HEK293 (cell line): Measurements from ENCODE around the gene ATP5F1B.

Source experiments
- CTCF ChIA-PET: fragments of 350-600 bp; formaldehyde crosslinking; extraction: SDS; loops from one replicate; lab custom pipeline; 2021; ENCODE audit warnings: antibody characterized with exemption; lab: Yijun Ruan, JAX
- POLR2A ChIA-PET: fragments of 300-600 bp; formaldehyde crosslinking; extraction: SDS; loops from one replicate; lab custom pipeline; 2020; ENCODE audit warnings: antibody characterized with exemption, inconsistent platforms; lab: Yijun Ruan, JAX
- H3K27ac ChIP-seq: fragments of 200-500 bp; sonication (Bioruptor generic); 2 replicates; pipeline ENCODE4 v1.5.1; 2014; ENCODE audit warnings: low read depth, low read length, control low read depth, inconsistent platforms; ENCODE audit errors: extremely low read depth
- H3K36me3 ChIP-seq, 2 experiments: fragments of 200-500 bp in 1 of 2; sonication (Bioruptor generic) in 1 of 2; 1 replicate in 1 of 2; 2 replicates in 1 of 2; pipeline ENCODE4 v1.5.1; 2014 to 2017; ENCODE audit warnings: inconsistent platforms in 2 of 2, low read length in 2 of 2; ENCODE audit not compliant: control insufficient read depth in 2 of 2, insufficient read depth in 1 of 2
- H3K4me1 ChIP-seq: fragments of 200-500 bp; sonication (Bioruptor generic); 2 replicates; pipeline ENCODE4 v1.5.1; 2014; ENCODE audit warnings: mild to moderate bottlenecking, low read length, inconsistent platforms; ENCODE audit not compliant: control insufficient read depth, insufficient read depth
- H3K4me3 ChIP-seq: 2 replicates; pipeline ENCODE4 v1.5.1; 2011; ENCODE audit warnings: low read depth, mild to moderate bottlenecking, control low read depth, low read length, moderate library complexity
- H3K9me3 ChIP-seq: fragments of 200-500 bp; sonication (Bioruptor generic); 2 replicates; pipeline ENCODE4 v1.5.1; 2014; ENCODE audit warnings: low read depth, low read length, inconsistent platforms; ENCODE audit not compliant: control insufficient read depth, insufficient read depth
- ZNF140 ChIP-seq: fragments of 450-650 bp; formaldehyde crosslinking; IDR thresholded peaks from 2 replicates; pipeline ENCODE4 v1.5.1; 2016; ENCODE audit warnings: missing biosample characterization, missing genetic modification characterization
- ZNF2 ChIP-seq: fragments of 450-650 bp; formaldehyde crosslinking; IDR thresholded peaks from 2 replicates; pipeline ENCODE4 v1.5.1; 2016; ENCODE audit warnings: missing biosample characterization, missing genetic modification characterization
- ZNF292 ChIP-seq: fragments of 450-650 bp; formaldehyde crosslinking; IDR thresholded peaks from 2 replicates; pipeline ENCODE4 v1.5.1; 2016; ENCODE audit warnings: low read depth, missing biosample characterization, missing genetic modification characterization, borderline replicate concordance
- ZNF366 ChIP-seq: fragments of 450-650 bp; formaldehyde crosslinking; conservative IDR thresholded peaks from 2 replicates; pipeline ENCODE4 v1.5.1; 2016; ENCODE audit warnings: missing biosample characterization, missing genetic modification characterization
- ZNF610 ChIP-seq: fragments of 450-650 bp; formaldehyde crosslinking; IDR thresholded peaks from 2 replicates; pipeline ENCODE4 v1.5.1; 2016; ENCODE audit warnings: missing biosample characterization, missing genetic modification characterization, borderline replicate concordance
- TF ChIP-seq, protein P1 (sequence below): fragments of 450-650 bp; formaldehyde crosslinking; IDR thresholded peaks from 2 replicates; pipeline ENCODE4 v1.5.1; 2016; ENCODE audit warnings: missing biosample characterization, missing genetic modification characterization
- TF ChIP-seq, protein P2 (sequence below): fragments of 450-650 bp; formaldehyde crosslinking; IDR thresholded peaks from 2 replicates; pipeline ENCODE4 v1.5.1; 2016; ENCODE audit warnings: missing biosample characterization, missing genetic modification characterization, low read depth

The ATP5F1B gene

DNA sequence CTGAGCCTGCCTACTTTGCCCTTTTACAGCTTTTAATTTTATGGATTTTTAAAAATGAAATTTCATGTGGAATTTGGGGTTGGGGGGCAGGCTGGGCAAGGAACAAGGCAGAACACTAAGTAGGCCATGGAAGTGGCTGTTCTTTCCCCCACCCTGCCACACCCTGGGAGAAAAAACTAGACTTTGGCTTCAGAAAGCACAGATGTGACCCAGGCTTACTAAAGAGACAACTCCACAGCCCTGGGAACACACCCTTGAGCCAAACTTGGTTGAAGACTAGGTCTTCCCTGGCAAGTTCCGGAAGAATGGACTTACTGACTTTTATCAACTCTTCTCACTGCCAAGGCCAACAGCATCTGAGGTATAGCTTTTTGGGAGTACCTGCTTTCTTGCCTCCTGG, 56.0 kb downstream of the ATP5F1B start:
- ChIA-PET POLR2A (no interaction called here), CTCF (interaction anchor here (0.6 to 12.5 kb wide), 16 partner anchors 10 to 126 kb away, joined by 3 to 139 read pairs (median 3); partner anchors contain the start of gene RBMS2)
- H3K27ac ChIP-seq: no peak overlapping the region
- no peak for TF ChIP-seq ZNF292 (tag by site-specific recombination)
- no peak for TF ChIP-seq ZNF2
- TF ChIP-seq, protein P1, sequence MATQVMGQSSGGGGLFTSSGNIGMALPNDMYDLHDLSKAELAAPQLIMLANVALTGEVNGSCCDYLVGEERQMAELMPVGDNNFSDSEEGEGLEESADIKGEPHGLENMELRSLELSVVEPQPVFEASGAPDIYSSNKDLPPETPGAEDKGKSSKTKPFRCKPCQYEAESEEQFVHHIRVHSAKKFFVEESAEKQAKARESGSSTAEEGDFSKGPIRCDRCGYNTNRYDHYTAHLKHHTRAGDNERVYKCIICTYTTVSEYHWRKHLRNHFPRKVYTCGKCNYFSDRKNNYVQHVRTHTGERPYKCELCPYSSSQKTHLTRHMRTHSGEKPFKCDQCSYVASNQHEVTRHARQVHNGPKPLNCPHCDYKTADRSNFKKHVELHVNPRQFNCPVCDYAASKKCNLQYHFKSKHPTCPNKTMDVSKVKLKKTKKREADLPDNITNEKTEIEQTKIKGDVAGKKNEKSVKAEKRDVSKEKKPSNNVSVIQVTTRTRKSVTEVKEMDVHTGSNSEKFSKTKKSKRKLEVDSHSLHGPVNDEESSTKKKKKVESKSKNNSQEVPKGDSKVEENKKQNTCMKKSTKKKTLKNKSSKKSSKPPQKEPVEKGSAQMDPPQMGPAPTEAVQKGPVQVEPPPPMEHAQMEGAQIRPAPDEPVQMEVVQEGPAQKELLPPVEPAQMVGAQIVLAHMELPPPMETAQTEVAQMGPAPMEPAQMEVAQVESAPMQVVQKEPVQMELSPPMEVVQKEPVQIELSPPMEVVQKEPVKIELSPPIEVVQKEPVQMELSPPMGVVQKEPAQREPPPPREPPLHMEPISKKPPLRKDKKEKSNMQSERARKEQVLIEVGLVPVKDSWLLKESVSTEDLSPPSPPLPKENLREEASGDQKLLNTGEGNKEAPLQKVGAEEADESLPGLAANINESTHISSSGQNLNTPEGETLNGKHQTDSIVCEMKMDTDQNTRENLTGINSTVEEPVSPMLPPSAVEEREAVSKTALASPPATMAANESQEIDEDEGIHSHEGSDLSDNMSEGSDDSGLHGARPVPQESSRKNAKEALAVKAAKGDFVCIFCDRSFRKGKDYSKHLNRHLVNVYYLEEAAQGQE (tag by site-specific recombination): no peak
- TF ChIP-seq ZNF610 (tag by site-specific recombination): no peak
- no peak for TF ChIP-seq ZNF140
- no peak for TF ChIP-seq ZNF366
- TF ChIP-seq, protein P2, sequence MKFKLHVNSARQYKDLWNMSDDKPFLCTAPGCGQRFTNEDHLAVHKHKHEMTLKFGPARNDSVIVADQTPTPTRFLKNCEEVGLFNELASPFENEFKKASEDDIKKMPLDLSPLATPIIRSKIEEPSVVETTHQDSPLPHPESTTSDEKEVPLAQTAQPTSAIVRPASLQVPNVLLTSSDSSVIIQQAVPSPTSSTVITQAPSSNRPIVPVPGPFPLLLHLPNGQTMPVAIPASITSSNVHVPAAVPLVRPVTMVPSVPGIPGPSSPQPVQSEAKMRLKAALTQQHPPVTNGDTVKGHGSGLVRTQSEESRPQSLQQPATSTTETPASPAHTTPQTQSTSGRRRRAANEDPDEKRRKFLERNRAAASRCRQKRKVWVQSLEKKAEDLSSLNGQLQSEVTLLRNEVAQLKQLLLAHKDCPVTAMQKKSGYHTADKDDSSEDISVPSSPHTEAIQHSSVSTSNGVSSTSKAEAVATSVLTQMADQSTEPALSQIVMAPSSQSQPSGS: no peak
- no peak overlapping the region for H3K4me3 ChIP-seq
- H3K9me3 ChIP-seq: no peaks in the 10 kb centered on the region
- H3K36me3 ChIP-seq: peaks cover 0 to 32% of the 10 kb centered on the region in 2 experiments; a peak in 2 of 3 replicates
- no peaks in the 10 kb centered on the region; the same call in 1 of the 2 replicates for H3K4me1 ChIP-seq
